COLO829 (cell line): ENCODE measurements around the gene PTGR2.
"Not testable (repeated sequence)": the region's sequence is repeated elsewhere in the genome, so short reads cannot be mapped to it uniquely, and the experiment has no call there.

Source experiments
- DNase-seq: peaks from one replicate; pipeline ENCODE4 v3.0.0; 2012; ENCODE audit warnings: low spot score

PTGR2 gene

DNA sequence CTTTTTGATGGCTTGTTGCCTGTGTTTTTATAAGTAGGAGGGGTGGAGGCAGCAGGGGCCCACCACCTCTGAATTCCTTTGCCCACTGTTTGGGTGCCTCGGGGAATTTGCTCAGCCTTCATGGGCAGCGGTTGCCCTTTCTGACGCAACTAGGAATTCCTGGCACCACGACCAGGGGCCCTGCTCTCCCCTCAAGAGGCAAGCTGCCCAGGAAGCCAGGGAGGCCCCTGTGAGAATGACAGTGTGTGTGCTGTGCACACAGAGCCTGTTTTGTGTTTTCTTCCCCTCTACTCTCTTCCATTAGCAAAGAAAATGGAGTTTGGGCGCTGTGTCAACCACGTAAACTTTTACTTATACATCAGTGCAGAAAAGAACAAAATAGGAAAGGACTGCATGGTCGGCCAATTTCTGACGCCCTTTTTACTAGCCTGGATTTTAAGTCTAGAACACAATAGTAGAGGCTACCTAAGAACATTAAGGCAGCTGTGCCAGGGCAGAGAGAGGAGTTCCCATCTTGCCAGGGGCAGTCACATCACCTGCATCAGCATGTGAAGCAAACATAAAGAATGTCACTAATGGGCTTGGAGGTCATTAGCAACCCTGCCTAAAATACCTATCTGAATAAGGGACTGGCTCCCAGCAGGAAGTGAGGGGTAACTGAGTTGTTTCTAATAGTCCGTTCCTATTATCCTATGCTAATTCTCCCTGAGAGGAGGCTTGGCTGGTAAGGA, 17.9 kb upstream of the PTGR2 start:
- DNase-seq = peak; percentile 20

DNA sequence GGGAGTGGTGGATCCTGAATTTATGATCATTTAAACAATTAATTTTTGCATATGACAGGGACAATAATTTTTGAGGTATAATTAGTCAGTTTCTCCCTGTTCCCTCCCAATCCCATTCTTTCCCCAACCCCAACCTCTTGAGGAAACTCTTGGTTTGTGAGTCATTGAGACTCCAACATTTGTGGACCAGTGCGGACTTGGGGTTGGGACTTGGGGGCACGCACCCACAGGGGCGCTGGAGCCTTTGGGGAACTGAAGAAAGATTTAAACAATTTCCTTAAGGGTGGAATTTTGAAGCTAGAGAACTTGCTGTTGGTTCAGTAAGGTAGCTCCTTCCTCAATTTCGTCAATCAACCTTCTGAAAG, 17.4 kb upstream of the PTGR2 start:
- no peak for DNase-seq

DNA sequence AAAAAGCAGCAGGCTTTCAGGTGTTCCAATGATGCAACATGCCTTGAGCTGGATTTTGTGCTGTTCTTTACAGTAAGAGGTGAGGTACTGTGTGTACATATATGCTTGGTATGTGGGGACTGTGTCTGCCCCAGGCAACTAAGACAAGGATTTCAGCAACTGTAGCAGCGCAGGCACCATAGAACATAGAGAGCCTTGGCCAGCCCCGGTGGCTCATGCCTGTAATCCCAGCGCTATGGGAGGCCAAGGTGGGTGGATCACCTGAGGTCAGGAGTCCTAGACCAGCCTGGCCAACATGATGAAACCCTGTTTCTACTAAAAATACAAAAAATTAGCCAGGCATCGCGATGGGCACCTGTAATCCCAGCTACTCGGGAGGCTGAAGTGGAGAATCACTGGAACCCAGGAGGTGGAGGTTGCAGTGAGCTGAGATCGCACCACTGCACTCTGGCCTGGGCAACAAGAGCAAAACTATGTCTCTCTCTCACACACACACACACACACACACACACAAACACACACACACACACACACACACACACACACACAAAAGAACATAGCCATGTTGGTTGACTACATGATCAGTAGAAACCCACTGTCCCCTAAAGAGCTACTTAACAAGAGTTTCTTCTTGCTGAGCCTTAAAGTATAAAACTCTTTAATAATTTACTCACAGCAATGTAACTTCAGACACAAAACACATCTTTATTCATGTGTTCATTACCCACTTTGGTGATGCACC, 13.2 kb upstream of the PTGR2 start:
- DNase-seq = not testable (repeated sequence)

DNA sequence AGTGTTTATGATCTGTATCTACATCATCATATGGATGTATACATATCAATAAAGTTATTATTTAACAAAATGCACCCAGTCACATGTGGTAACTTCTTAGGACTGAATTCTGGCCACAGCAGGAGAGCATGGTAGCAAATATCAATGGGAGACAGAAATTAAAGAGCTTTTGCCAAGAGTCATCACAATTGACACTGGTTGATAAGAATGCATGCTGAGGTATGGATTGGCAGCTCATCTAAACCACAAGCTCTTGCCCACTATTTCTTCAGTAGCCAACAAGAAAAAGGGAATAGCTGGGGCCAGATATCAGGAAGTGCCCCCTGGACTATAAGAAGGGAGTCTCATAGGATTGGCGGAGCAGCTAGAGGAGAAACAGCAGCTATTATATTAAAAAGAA, 9.4 kb upstream of the PTGR2 start:
- DNase-seq = no peak

DNA sequence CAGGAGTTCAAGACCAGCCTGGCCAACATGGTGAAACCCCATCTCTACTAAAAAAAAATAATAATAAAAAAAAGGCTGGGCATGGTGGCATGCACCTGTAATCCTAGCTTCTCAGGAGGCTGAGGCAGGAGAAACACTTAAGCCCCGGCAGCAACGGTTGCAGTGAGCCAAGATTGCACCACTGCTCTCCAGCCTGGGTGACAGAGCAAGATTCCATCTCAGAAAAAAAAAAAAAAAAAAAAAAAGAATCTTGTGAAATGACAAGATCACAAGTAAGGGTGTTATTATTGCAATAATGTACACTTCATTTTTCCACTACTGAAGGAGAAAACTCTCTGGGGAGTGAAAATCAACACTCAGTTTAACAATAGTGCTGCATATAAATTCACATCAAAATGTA, 8.8 kb upstream of the PTGR2 start:
- no peak for DNase-seq

DNA sequence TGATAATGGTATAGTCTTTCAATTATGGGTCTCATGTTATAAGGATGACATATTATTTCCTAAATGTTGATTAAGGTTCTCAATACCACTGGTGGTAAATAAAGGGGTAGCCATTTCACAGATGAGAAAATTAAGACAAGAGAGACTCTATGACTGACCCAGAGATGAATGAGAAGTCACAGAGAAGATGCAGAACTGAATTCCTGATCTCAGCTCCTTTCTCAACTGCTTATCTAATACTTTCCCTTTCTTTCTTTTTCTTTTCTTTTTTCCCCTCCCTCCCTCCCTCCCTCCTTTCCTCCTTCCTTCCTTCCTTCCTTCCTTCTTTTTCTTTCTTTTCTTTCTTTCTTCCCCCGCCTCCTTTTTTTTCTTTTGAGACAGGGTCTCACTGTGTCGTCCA, 8.3 kb upstream of the PTGR2 start:
- no peak for DNase-seq

DNA sequence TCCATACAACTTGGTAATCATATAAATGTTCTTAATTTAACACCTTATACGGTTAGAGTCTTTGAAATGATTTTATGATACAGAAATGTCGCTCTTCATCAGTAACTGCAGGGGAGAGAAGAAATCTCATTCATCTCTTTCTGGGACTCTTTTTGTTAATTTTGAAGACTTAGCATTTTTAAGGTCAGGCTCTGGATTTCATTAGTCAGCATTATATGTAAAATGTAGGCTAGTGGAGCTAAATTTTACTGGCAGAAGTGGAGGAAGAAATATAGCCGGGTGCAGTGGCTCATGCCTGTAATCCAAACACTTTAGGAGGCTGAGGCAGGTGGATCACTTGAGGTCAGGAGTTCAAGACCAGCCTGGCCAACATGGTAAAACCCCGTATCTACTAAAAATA, 4.7 kb upstream of the PTGR2 start:
- DNase-seq = no peak

DNA sequence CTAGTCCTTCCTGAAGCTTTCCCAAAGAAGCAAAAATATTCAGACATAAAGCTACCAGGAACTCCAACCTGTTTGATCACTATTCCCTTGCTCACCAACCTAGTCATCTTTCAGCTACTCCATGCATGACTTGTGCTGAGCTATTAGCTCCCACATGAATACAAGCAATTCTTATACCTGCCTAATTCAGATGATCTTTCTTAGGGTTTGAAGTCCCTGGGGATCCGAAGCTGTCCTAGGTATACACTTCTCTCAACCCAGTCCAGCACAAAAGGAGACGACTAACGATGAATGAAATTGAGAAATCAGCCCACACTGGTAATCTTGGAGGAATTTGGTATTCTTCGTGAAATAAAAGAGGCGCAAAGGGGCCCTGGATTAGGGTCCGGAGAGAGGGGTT, 631 bp upstream of the PTGR2 start:
- no peak for DNase-seq

DNA sequence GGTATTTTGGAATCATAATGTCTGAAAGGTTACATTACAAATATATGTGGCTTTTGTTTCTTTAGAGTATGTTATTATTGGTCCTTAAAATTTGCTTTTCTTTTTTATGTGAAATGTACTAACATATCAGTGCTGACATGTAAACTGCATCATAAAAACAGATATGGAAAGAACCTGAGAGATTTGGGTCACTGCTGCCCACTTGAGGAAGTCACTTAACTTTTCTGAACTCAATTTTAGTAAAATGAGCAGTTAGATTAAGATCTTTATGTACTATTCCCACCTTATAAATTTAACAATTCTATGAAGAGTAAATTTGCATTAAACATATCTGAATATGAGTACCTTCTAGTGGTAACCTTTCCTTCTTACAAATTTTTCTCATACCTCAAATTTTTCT, 7.5 kb downstream of the PTGR2 start:
- no peak for DNase-seq

DNA sequence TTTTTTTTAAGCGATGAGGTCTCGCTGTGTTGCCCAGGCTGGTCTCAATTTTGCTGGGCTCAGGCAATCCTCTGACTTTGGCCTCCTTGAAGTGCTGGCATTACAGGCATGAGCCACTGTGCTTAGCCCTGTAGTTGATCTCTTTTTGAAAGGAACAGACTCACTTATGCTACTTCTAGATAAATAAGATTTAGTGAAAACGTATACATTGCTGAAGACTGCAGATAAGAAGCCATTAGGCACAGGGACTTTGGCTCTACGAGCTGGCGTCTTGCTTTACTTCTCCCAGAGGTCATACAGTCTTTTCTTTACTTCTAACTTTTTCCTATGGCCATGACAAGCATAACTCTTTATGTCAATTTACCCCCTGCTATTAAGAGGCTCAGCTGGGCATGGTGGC, 9.4 kb downstream of the PTGR2 start:
- DNase-seq = no peak

DNA sequence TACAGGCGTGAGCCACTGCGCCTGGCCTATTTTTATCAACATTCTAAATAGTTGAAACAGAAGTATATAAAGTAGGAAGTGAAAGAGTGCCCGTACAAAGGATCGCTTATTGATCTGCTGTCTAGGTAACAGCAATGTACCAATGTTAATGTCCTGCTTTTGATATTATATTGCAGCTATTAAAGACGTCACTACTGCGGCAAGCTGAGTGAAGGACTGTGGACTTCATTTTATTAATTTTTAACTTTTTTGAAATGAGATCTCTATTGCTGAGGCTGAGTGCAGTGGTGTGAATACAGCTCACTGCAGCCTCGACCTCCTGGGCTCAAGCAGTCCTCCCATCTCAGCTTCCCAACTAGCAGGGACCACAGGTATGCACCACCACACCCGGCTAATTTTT, 10.8 kb downstream of the PTGR2 start:
- DNase-seq = no peak

DNA sequence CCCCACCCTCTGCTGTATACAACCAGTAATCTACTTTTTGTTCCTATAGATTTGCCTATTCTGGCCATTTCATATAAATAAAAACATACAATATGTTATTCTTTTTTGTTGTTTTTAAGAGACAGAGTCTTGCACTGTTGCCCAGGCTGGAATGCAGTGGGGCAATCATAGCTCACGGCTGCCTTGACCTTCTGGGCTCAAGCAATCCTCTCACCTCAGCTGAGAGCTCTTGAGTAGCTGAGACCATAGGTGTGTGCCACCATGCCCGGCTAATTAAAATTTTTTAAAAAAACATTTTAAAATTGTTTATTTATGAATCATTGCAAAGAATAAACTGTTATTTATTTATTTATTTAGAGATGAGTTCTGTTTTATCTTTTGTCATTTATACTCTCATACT, 11.6 kb downstream of the PTGR2 start:
- DNase-seq = no peak

DNA sequence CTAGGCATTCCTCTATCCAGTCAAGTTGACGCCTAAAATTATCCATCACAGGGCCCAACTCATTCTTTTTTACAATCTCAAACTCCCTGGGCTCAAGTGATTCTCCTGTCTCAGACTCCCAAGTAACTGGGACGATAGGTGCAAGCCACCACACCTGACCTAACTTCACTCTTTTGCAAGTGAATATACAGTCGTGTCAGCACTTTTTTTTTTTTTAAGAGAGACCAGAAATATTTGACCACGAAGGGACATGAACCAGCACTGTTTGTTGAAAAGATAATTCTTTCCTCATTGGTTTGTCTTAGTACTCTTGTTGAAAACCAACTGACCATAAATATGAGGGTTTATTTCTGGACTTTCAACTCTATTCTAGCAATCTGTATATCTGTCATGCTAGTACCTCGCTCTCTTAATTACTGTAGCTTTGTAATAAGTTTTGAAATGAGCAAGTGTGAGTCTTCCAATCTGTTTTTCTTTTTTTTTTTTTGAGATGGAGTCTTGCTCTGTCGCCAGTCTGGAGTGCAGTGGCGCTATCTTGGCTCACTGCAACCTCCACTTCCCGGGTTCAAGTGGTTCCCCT, 14.0 kb downstream of the PTGR2 start:
- no peak for DNase-seq

DNA sequence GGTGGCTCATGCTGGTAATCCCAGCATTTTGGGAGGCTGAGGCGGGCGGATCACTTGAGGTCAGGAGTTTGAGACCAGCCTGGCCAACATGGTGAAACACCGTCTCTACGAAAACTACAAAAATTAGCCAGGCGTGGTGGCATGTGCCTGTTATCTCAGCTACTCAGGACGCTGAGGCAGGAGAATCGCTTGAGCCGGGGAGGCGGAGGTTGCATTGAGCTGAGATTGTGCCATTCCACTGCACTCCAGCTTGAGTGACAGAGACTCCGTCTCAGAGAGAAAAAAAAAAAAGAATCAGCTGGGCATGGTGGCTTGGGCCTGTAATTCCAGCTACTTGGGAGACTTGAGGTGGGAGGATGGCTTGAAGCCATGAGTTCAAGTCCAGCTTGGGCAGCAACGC, 18.1 kb downstream of the PTGR2 start:
- not testable (repeated sequence) for DNase-seq

DNA sequence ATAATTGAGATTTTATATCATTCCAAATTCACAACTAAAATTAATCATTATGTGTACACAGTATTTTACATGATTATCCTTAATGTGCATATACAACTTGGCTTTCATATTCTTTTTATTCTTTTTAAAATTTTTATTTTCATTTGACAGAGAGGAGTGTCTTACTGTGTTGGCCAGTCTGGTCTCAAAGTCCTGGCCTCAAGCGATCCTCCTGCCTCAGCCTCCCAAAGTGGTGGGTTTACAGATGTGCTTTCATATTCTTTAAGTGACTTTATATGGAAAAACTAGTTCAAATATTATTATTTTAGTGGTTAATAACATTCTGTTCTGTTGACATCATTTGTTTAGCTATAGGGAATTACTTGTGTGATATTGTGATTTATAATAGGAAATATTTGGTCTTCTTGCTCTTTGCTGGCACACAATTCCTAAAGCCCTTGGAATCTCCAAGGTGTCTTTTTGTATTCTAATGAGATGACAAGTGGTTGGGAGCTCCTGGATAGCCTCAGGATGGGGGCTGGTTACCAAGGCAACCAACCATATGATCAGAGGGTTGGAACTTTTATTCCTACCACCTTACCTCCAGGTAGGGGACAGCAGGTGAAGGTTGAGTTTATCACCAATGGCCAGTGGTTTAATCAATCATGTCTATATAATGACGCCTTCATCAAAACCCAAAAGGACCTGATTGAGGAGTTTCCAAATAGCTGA, 19.0 kb downstream of the PTGR2 start:
- DNase-seq = no peak

DNA sequence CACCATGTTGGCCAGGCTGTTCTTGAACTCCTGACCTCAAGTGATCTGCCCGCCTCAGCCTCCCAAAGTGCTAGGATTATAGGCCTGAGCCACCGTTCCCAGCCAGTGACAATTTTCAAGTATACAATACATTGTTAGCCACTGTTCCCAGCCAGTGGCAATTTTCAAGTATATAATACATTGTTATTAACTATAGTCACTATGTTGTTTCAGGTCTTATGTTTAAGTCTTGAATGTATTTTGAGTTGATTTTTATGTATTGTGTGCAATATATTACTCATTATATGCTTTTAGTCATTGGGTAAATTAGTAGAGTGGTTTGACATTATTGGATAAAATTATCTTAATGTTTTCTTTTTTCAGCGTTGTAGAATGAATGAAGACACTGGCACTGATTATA, 22.0 kb downstream of the PTGR2 start:
- DNase-seq = no peak

DNA sequence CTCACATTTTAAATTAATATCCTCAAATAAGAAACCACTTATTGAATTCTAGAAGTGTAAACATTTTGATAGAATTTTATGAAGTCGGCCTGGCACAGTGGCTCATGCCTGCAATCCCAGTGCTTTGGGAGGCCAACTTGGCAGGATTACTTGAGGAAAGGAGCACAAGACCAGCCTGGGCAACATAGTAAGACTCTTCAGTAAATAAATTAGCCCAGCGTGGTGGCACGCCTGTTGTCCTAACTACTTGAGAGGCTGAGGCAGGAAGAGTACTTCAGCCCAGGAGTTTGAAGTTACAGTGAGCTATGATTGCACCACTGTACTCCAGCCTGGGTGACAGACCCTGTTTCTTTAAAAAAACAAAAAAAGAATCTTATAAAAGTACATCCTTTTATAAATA, 26.2 kb downstream of the PTGR2 start:
- no peak for DNase-seq

DNA sequence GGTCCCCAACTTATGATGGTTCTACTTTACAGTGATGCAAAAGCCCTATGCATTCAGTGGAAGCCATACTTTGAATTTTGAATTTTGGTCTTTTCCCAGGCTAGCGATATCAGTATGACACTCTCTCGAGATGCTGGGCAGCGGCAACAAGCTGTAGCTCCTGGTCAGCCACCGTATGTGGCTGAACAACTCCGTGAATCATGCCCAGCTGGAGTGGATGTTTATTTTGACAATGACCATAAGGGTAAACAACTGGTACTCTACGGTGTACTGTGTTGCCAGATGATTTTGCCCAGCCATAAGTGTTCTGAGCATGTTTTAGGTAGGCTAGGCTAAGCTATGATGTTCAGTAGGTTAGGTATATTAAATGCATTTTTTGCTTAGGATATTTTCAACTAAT, 26.8 kb downstream of the PTGR2 start:
- DNase-seq = no peak

DNA sequence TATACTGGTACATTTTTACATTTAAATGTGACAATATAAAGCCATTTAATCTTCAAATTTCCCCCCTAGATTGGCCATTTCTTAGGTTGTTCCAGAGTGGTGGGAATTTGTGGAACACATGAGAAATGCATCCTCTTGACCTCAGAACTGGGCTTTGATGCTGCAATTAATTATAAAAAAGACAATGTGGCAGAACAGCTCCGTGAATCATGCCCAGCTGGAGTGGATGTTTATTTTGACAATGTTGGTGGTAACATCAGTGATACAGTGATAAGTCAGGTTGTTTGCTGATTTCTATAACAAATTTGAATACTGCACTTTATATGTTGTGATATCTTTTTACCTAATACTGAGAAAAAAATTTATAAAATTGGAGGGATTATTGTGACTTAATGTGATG, 27.4 kb downstream of the PTGR2 start:
- no peak for DNase-seq

DNA sequence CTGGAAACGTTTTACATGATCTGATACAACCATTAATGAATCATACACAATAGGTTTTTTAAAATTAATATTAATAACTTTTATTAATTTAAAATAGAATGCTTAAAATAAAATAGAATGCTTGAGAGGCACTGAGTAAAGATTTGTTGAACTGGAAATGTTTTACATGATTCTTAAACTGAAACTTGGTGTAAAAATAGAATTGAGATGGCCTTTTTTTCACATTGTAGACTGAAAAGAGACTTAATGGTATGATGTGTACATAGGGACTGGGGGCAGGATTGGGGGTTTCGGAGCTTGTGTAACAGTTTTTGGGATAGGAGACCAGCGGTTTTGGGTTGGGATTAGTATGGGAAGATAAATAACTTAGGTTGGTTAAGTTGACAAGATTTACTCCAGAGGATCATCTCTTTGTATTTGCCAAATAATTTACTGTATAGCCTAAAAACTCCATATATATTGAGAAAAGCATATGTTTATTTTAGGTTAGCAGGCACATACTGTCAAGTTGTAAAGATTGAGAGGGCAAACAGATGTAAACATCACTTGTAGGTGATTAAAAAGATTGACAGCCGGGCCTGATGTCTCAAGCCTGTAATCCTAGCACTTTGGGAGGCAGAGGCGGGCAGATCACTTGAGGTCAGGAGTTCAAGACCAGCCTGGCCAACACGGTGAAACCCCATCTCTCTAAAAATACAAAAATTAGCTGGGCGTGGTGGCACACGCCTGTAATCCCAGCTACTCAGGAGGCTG, 33.0 kb downstream of the PTGR2 start:
- no peak for DNase-seq

DNA sequence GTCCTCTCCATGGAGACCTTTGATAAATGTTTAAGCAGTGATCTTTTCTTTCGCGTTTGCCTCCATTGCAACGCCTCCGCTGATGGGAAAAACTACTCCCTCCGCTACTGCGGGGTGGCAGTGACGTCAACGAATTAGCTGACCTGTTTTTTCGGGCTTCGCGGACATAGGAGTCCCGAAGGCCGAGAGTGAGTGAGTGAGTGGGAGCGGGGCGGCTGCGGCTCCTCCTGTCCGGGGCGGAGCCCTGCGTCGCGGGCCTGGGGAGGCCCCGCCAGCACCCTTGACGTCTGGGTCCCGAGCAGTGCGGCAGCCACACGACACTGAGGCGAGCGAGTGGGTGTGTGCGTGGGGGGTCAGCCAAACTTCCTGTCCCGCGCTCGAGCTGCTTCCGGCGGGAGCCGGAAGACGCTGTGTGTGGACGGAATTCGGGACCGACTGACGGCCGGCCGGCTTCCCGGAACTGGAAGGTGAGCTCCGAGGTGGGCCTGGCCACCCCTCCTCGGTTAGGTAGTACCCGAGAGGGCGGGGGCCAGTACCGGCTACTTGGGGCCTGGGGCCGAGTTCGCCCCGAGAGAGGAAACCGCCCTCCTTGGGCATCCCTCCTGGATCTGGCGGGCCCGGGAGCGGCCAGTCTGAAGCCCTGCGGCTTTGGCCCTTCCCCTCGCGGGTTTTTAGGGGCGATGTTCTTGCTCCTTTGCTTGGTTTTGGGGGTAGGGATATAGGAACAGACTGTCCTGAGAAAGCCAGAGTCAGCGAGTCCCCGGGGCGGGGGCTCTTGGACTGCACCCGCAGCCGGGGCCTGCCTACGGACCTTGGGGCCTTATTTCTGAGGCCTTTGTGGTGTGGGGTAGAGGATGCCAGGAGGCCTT, 35.1 kb downstream of the PTGR2 start, which contains the start of gene ZNF410:
Gene ZNF410, plus strand, starts transcription at position 411 of the 869 bp plus-strand sequence. CDS start 5,317 bp downstream, outside the sequence.
- peak; percentile 92 for DNase-seq
